Skin of body (tissue), 2 donors: ENCODE data around the gene SCYGR1. TPM values are rescaled to one million over a fixed set of nuclear protein-coding genes. Genes with fewer than 3 reads are reported as not detected.
"Not testable (repeated sequence)": the region's sequence is repeated elsewhere in the genome, so short reads cannot be mapped to it uniquely, and the experiment has no call there.

Source experiments
- DNase-seq: peaks from one replicate; lab custom pipeline; 2025; lab: John Stamatoyannopoulos, UW
- total RNA-seq: library from RNA; depleted of rRNA; stranded (reverse); fragments of >200 nt; gene quantifications from one replicate; pipeline ENCODE4 v1.2.3, GENCODE V29; 2014

The SCYGR1 gene
- total RNA-seq, 1 donor from 2014 or later: not detected

- DNase-seq: no peak
These were observed 15.2 kb upstream of the SCYGR1 start for GRCh38 chr2:227402959-227403358.

- DNase-seq: no peak
These were observed 14.6 kb upstream of the SCYGR1 start for GRCh38 chr2:227402321-227402720.

GRCh38 chr2:227401550-227401949, 13.8 kb upstream of the SCYGR1 start:
- DNase-seq: no peak

GRCh38 chr2:227398684-227399670, 11.2 kb upstream of the SCYGR1 start:
- DNase-seq: no peak

- DNase-seq: no peak
These were observed 9.8 kb upstream of the SCYGR1 start for GRCh38 chr2:227397562-227397961.

GRCh38 chr2:227395556-227395955, 7.8 kb upstream of the SCYGR1 start:
- DNase-seq: no peak

GRCh38 chr2:227394401-227394800, 6.7 kb upstream of the SCYGR1 start:
- no peak for DNase-seq

GRCh38 chr2:227390468-227391256, 2.9 kb upstream of the SCYGR1 start:
- DNase-seq: no peak

GRCh38 chr2:227389661-227390060, 1.9 kb upstream of the SCYGR1 start:
- no peak for DNase-seq

- no peak for DNase-seq
These were observed 1.5 kb upstream of the SCYGR1 start for GRCh38 chr2:227389231-227389630.

GRCh38 chr2:227388537-227389011, 825 bp upstream of the SCYGR1 start:
- DNase-seq: no peak

GRCh38 chr2:227386630-227387029, 1.1 kb downstream of the SCYGR1 start:
- no peak for DNase-seq

GRCh38 chr2:227383686-227384085, 4.1 kb downstream of the SCYGR1 start:
- DNase-seq: no peak

- not testable (repeated sequence) for DNase-seq
These were observed 5.4 kb downstream of the SCYGR1 start for GRCh38 chr2:227382241-227382835.

GRCh38 chr2:227379095-227379494, 8.7 kb downstream of the SCYGR1 start, which contains the start of gene TM4SF20:
Gene TM4SF20, minus strand, starts transcription at chr2:227379306. Its CDS starts 38 bp downstream, at chr2:227379268.
- no peak for DNase-seq

- DNase-seq: no peak
These were observed 9.4 kb downstream of the SCYGR1 start for GRCh38 chr2:227378371-227378782.

GRCh38 chr2:227377467-227378351, 10.0 kb downstream of the SCYGR1 start:
- DNase-seq: no peak

GRCh38 chr2:227376656-227377396, 10.9 kb downstream of the SCYGR1 start:
- no peak for DNase-seq

GRCh38 chr2:227374158-227374557, 13.6 kb downstream of the SCYGR1 start:
- DNase-seq: peak; percentile 40

- DNase-seq: no peak
These were observed 14.4 kb downstream of the SCYGR1 start for GRCh38 chr2:227373389-227373788.
